PFSK-1 (cell line): Measurements from ENCODE around the gene CPB2.

ENCODE experiments used
- POLR2AphosphoS5 ChIP-seq: IDR thresholded peaks from 2 replicates; pipeline ENCODE4 v1.6.1; 2012; ENCODE audit warnings: low read depth, mild to moderate bottlenecking, control low read depth, low read length, moderate library complexity
- SIN3A ChIP-seq: IDR thresholded peaks from 2 replicates; pipeline ENCODE4 v1.6.1; 2012; ENCODE audit warnings: mild to moderate bottlenecking, low read length, moderate library complexity, borderline replicate concordance; ENCODE audit not compliant: insufficient read depth
- TAF1 ChIP-seq: IDR thresholded peaks from 2 replicates; pipeline ENCODE4 v1.6.1; 2012; ENCODE audit warnings: low read length, control low read depth, borderline replicate concordance; ENCODE audit not compliant: insufficient read depth
- TF ChIP-seq, protein P1 (sequence below), 2 experiments: IDR thresholded peaks; 2 replicates each; pipeline versions ENCODE4 v1.6.1 to v1.8.0; 2011 to 2012; ENCODE audit warnings: low read depth in 2 of 2, low read length in 2 of 2, control low read depth in 1 of 2, inconsistent platforms in 1 of 2, mild to moderate bottlenecking in 1 of 2, moderate library complexity in 1 of 2; ENCODE audit not compliant: insufficient read depth in 1 of 2

DNA sequence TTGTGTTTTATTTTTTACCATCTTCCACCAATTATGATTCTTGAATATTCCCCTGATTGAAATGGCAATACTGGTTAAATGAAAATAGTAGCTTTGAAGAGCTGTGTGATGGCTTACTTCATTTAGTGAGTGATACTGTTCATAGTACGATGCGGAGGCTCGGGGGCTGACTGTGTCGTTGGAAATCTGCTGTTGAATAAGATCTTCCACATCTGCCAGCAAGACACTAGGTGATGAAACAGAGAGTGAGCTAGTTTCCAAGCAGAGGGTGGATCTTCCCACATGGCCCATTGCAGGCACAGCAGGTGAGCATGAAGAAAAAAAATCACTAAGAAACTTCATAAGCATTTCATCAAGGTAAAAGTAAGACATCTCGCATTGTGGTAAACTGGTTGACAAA, 22.5 kb downstream of the CPB2 start:
- TF ChIP-seq SIN3A (no peak), POLR2AphosphoS5 (no peak), TAF1 (no peak)
- TF ChIP-seq, protein P1, sequence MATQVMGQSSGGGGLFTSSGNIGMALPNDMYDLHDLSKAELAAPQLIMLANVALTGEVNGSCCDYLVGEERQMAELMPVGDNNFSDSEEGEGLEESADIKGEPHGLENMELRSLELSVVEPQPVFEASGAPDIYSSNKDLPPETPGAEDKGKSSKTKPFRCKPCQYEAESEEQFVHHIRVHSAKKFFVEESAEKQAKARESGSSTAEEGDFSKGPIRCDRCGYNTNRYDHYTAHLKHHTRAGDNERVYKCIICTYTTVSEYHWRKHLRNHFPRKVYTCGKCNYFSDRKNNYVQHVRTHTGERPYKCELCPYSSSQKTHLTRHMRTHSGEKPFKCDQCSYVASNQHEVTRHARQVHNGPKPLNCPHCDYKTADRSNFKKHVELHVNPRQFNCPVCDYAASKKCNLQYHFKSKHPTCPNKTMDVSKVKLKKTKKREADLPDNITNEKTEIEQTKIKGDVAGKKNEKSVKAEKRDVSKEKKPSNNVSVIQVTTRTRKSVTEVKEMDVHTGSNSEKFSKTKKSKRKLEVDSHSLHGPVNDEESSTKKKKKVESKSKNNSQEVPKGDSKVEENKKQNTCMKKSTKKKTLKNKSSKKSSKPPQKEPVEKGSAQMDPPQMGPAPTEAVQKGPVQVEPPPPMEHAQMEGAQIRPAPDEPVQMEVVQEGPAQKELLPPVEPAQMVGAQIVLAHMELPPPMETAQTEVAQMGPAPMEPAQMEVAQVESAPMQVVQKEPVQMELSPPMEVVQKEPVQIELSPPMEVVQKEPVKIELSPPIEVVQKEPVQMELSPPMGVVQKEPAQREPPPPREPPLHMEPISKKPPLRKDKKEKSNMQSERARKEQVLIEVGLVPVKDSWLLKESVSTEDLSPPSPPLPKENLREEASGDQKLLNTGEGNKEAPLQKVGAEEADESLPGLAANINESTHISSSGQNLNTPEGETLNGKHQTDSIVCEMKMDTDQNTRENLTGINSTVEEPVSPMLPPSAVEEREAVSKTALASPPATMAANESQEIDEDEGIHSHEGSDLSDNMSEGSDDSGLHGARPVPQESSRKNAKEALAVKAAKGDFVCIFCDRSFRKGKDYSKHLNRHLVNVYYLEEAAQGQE (IDR thresholded peaks at IDR 0.05; ENCODE audit: insufficient read depth in 1 of 2, low read depth in 2 of 2, low read length in 2 of 2) = no peak
